Gastroesophageal sphincter (tissue), 3 donors: ENCODE results near the gene SMARCD2.
"Not testable (repeated sequence)": the region's sequence is repeated elsewhere in the genome, so short reads cannot be mapped to it uniquely, and the experiment has no call there.

Source experiments
- EP300 ChIP-seq: sonication (generic); formaldehyde crosslinking; IDR thresholded peaks from one replicate; pipeline ENCODE4 v1.6.1; 2017; ENCODE audit warnings: antibody characterized with exemption, mild to moderate bottlenecking
- POLR2A ChIP-seq, 2 donors: fragments of 450-650 bp; IDR thresholded peaks; one replicate each; pipeline ENCODE4 v1.6.1; 2017; ENCODE audit warnings: antibody characterized with exemption in 2 of 2, mild to moderate bottlenecking in 2 of 2, moderate library complexity in 1 of 2
- POLR2AphosphoS5 ChIP-seq: sonication (generic); formaldehyde crosslinking; IDR thresholded peaks from one replicate; pipeline ENCODE4 v1.6.1; 2017; ENCODE audit warnings: antibody characterized with exemption
- TF ChIP-seq, protein P1 (sequence below), 4 experiments: fragments of 200-600 bp in 2 of 4; fragments of 450-650 bp in 2 of 4; sonication (generic) in 1 of 4; IDR thresholded peaks; one replicate each; pipeline ENCODE4 v1.5.1; 2017 to 2019; ENCODE audit warnings: antibody characterized with exemption in 4 of 4, mild to moderate bottlenecking in 2 of 4, moderate library complexity in 2 of 4

GRCh38 chr17:63870292-63870665, 27.8 kb upstream of the SMARCD2 start:
- TF ChIP-seq, protein P1, sequence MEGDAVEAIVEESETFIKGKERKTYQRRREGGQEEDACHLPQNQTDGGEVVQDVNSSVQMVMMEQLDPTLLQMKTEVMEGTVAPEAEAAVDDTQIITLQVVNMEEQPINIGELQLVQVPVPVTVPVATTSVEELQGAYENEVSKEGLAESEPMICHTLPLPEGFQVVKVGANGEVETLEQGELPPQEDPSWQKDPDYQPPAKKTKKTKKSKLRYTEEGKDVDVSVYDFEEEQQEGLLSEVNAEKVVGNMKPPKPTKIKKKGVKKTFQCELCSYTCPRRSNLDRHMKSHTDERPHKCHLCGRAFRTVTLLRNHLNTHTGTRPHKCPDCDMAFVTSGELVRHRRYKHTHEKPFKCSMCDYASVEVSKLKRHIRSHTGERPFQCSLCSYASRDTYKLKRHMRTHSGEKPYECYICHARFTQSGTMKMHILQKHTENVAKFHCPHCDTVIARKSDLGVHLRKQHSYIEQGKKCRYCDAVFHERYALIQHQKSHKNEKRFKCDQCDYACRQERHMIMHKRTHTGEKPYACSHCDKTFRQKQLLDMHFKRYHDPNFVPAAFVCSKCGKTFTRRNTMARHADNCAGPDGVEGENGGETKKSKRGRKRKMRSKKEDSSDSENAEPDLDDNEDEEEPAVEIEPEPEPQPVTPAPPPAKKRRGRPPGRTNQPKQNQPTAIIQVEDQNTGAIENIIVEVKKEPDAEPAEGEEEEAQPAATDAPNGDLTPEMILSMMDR (IDR thresholded peaks at IDR 0.05): not testable (repeated sequence)
- TF ChIP-seq POLR2A (IDR thresholded peaks at IDR 0.05); EP300; POLR2AphosphoS5: not testable (repeated sequence)
